Ascending aorta (tissue), 2 donors: ENCODE results near the gene RPP25. TPM values are rescaled to one million over a fixed set of nuclear protein-coding genes. Genes with fewer than 3 reads are reported as not detected.
A peak's percentile ranks its signal among the peaks of the same experiment; 100 is the strongest.

Experiments used
- DNase-seq, 2 donors: peaks; one replicate each; pipeline ENCODE4 v3.0.0-alpha.2; 2019; ENCODE audit warnings: low spot score in 2 of 2
- H3K27ac ChIP-seq, 2 donors: fragments of 200-600 bp; sonication (generic); one replicate each; pipeline ENCODE4 v1.5.1; 2016 to 2017; ENCODE audit warnings: mild to moderate bottlenecking in 1 of 2
- H3K27me3 ChIP-seq: fragments of 200-600 bp; sonication (generic); one replicate; pipeline ENCODE4 v1.5.1; 2017
- H3K36me3 ChIP-seq, 2 donors: fragments of 200-600 bp; sonication (generic); one replicate each; pipeline ENCODE4 v1.5.1; 2016
- H3K4me1 ChIP-seq, 2 donors: fragments of 200-600 bp; sonication (generic); one replicate each; pipeline ENCODE4 v1.5.1; 2016 to 2017; ENCODE audit warnings: mild to moderate bottlenecking in 1 of 2
- H3K4me3 ChIP-seq, 2 donors: fragments of 200-600 bp; sonication (generic); one replicate each; pipeline ENCODE4 v1.5.1; 2016 to 2017; ENCODE audit warnings: mild to moderate bottlenecking in 1 of 2
- H3K9me3 ChIP-seq, 2 donors: fragments of 200-600 bp; sonication (generic); one replicate each; pipeline ENCODE4 v1.5.1; 2016
- CTCF ChIP-seq, 3 experiments: fragments of 200-600 bp in 2 of 3; fragments of 450-650 bp in 1 of 3; sonication (generic) in 2 of 3; IDR thresholded peaks; one replicate each; pipeline ENCODE4 v1.5.1; 2016 to 2019; ENCODE audit warnings: antibody characterized with exemption in 3 of 3, mild to moderate bottlenecking in 1 of 3, moderate library complexity in 1 of 3
- intact Hi-C: fragments of 100-400 bp; cut with DNase I; formaldehyde crosslinking; loops from one replicate; pipeline ENCODE4 v1.15.1; 2023
- total RNA-seq: library from RNA; depleted of rRNA; stranded (reverse); fragments of >200 nt; gene quantifications from one replicate; pipeline ENCODE4 v1.1.0, GENCODE V29; 2016

Gene RPP25
- total RNA-seq, 1 donor from 2014 or later = 28.4 TPM

GRCh38 chr15:74989527-74989926, 33.0 kb upstream of the RPP25 start:
- TF ChIP-seq CTCF (IDR thresholded peaks at IDR 0.05) = no peak
- intact Hi-C loops = no loop called here
- Histone ChIP-seq H3K9me3 (no peaks in the 10 kb centered on the region), H3K27me3 (no peaks in the 10 kb centered on the region), H3K27ac (no peak overlapping the region), H3K36me3 (no peaks in the 10 kb centered on the region), H3K4me3 (no peak overlapping the region), H3K4me1 (no peaks in the 10 kb centered on the region)
- DNase-seq = no peak

GRCh38 chr15:74988007-74988800, 31.6 kb upstream of the RPP25 start:
- DNase-seq = no peak
- Histone ChIP-seq H3K27ac (no peak overlapping the region), H3K4me1 (no peaks in the 10 kb centered on the region), H3K36me3 (no peaks in the 10 kb centered on the region), H3K4me3 (no peak overlapping the region), H3K9me3 (no peaks in the 10 kb centered on the region), H3K27me3 (no peaks in the 10 kb centered on the region)
- intact Hi-C loops = no loop called here
- peak in 1 of 3 experiments; percentile 19 for TF ChIP-seq CTCF (IDR thresholded peaks at IDR 0.05)

GRCh38 chr15:74983725-74984231, 27.2 kb upstream of the RPP25 start:
- DNase-seq = no peak
- no peaks in the 10 kb centered on the region for H3K4me1 ChIP-seq
- H3K9me3 ChIP-seq = no peaks in the 10 kb centered on the region
- TF ChIP-seq CTCF (IDR thresholded peaks at IDR 0.05) = no peak
- H3K27me3 ChIP-seq = no peaks in the 10 kb centered on the region
- intact Hi-C loops = no loop called here
- no peak overlapping the region for H3K27ac ChIP-seq
- H3K36me3 ChIP-seq = no peaks in the 10 kb centered on the region
- H3K4me3 ChIP-seq = no peak overlapping the region

- no peak for TF ChIP-seq CTCF (IDR thresholded peaks at IDR 0.05)
- no peaks in the 10 kb centered on the region for H3K27me3 ChIP-seq
- H3K9me3 ChIP-seq = no peaks in the 10 kb centered on the region
- H3K27ac ChIP-seq = no peak overlapping the region
- no peaks in the 10 kb centered on the region for H3K36me3 ChIP-seq
- no peak overlapping the region for H3K4me3 ChIP-seq
- intact Hi-C loops = no loop called here
- H3K4me1 ChIP-seq = no peaks in the 10 kb centered on the region
- no peak for DNase-seq
Measured at GRCh38 chr15:74982183-74982582, 25.6 kb upstream of the RPP25 start.

GRCh38 chr15:74978503-74978902, 21.9 kb upstream of the RPP25 start:
- TF ChIP-seq CTCF (IDR thresholded peaks at IDR 0.05) = no peak
- no peaks in the 10 kb centered on the region for H3K4me1 ChIP-seq
- intact Hi-C loops = no loop called here
- no peaks in the 10 kb centered on the region for H3K36me3 ChIP-seq
- H3K27ac ChIP-seq = no peak overlapping the region
- no peak for DNase-seq
- no peaks in the 10 kb centered on the region for H3K27me3 ChIP-seq
- H3K4me3 ChIP-seq = no peak overlapping the region
- H3K9me3 ChIP-seq = no peaks in the 10 kb centered on the region
